DOHH2 (cell line): Measurements from ENCODE around the gene HMCN2.

Experiments used
- H3F3A ChIP-seq: fragments of 200-600 bp; sonication (generic), shearing (Covaris generic); 2 replicates; pipeline ENCODE4 v1.6.0; 2016; ENCODE audit warnings: antibody characterized with exemption, mild to moderate bottlenecking; ENCODE audit not compliant: control insufficient read depth, insufficient read depth
- H3K27ac ChIP-seq: fragments of 200-600 bp; sonication (generic); 2 replicates; pipeline ENCODE4 v1.5.1; 2014; ENCODE audit warnings: low read depth, mild to moderate bottlenecking, low read length, moderate library complexity
- H3K27me3 ChIP-seq: fragments of 200-600 bp; sonication (generic); 2 replicates; pipeline ENCODE4 v1.6.1; 2014; ENCODE audit warnings: mild to moderate bottlenecking, low read length, mixed read lengths; ENCODE audit not compliant: control insufficient read depth
- H3K36me3 ChIP-seq: fragments of 200-600 bp; sonication (generic); 2 replicates; pipeline ENCODE4 v1.6.1; 2014; ENCODE audit warnings: mild to moderate bottlenecking, low read length, moderate library complexity, mixed read lengths; ENCODE audit not compliant: control insufficient read depth
- H3K4me1 ChIP-seq: fragments of 200-600 bp; sonication (generic); 2 replicates; pipeline ENCODE4 v1.6.1; 2014; ENCODE audit warnings: mild to moderate bottlenecking, low read length, mixed read lengths; ENCODE audit not compliant: control insufficient read depth
- H3K4me2 ChIP-seq: fragments of 200-600 bp; sonication (generic); 2 replicates; pipeline ENCODE4 v1.6.0; 2014; ENCODE audit warnings: mild to moderate bottlenecking, low read length, moderate library complexity
- H3K4me3 ChIP-seq: fragments of 200-600 bp; sonication (generic); 2 replicates; pipeline ENCODE4 v1.5.1; 2014; ENCODE audit warnings: mild to moderate bottlenecking, low read length, mixed read lengths
- H3K79me2 ChIP-seq: fragments of 200-600 bp; sonication (generic); 2 replicates; pipeline ENCODE4 v1.6.1; 2014; ENCODE audit warnings: mild to moderate bottlenecking, low read length, mixed read lengths; ENCODE audit not compliant: control insufficient read depth
- H3K9me2 ChIP-seq: fragments of 200-600 bp; sonication (generic); replicated peaks from 2 replicates; pipeline ENCODE4 v1.6.1; 2014; ENCODE audit warnings: mild to moderate bottlenecking, low read length, mixed read lengths; ENCODE audit not compliant: control insufficient read depth
- H3K9me3 ChIP-seq: fragments of 200-600 bp; sonication (generic); 2 replicates; pipeline ENCODE4 v1.6.1; 2014; ENCODE audit warnings: antibody characterized with exemption, low read length, mixed read lengths; ENCODE audit not compliant: control insufficient read depth, insufficient read depth
- H4K20me1 ChIP-seq: fragments of 200-600 bp; sonication (generic); 2 replicates; pipeline ENCODE4 v1.6.0; 2014; ENCODE audit warnings: low read depth, mild to moderate bottlenecking, antibody characterized with exemption, low read length, moderate library complexity; ENCODE audit not compliant: control insufficient read depth, insufficient read depth
- CTCF ChIP-seq: fragments of 200-600 bp; sonication (generic); IDR thresholded peaks from one replicate; pipeline ENCODE4 v1.5.1; 2014; ENCODE audit warnings: antibody characterized with exemption, mild to moderate bottlenecking, low read depth, low read length; ENCODE audit not compliant: poor library complexity, severe bottlenecking
- EZH2phosphoT487 ChIP-seq: fragments of 200-600 bp; sonication (generic); IDR thresholded peaks from 2 replicates; pipeline ENCODE4 v1.6.1; 2017; ENCODE audit warnings: borderline replicate concordance, mild to moderate bottlenecking, antibody characterized with exemption, low read length, moderate library complexity, mixed read lengths

Gene HMCN2

GRCh38 chr9:130345897-130346385, 80.4 kb downstream of the HMCN2 start:
- Histone ChIP-seq H3K27ac (no peak overlapping the region), H3K4me3 (no peak overlapping the region), H3K4me1 (no peaks in the 10 kb centered on the region), H3K36me3 (no peaks in the 10 kb centered on the region), H3K9me3 (peaks cover 6% of the 10 kb centered on the region; the same call in 1 of the 2 replicates), H3F3A (no peaks in the 10 kb centered on the region), H3K4me2 (no peak overlapping the region), H3K9me2 (no peaks in the 10 kb centered on the region), H3K27me3 (no peaks in the 10 kb centered on the region), H3K79me2 (no peaks in the 10 kb centered on the region), H4K20me1 (no peaks in the 10 kb centered on the region)
- TF ChIP-seq EZH2phosphoT487: no peak
- TF ChIP-seq CTCF: no peak

- no peaks in the 10 kb centered on the region for H3K27me3 ChIP-seq
- no peak overlapping the region for H3K4me2 ChIP-seq
- H3F3A ChIP-seq: no peaks in the 10 kb centered on the region
- H3K36me3 ChIP-seq: no peaks in the 10 kb centered on the region
- H3K9me2 ChIP-seq: no peaks in the 10 kb centered on the region
- no peak for TF ChIP-seq CTCF
- TF ChIP-seq EZH2phosphoT487: no peak
- H3K4me3 ChIP-seq: no peak overlapping the region
- H3K4me1 ChIP-seq: no peaks in the 10 kb centered on the region
- H3K9me3 ChIP-seq: peaks cover 6% of the 10 kb centered on the region; the same call in 1 of the 2 replicates
- no peaks in the 10 kb centered on the region for H4K20me1 ChIP-seq
- H3K79me2 ChIP-seq: no peaks in the 10 kb centered on the region
- no peak overlapping the region for H3K27ac ChIP-seq
Observed at GRCh38 chr9:130346431-130346830, 80.9 kb downstream of the HMCN2 start.

GRCh38 chr9:130347036-130347435, 81.5 kb downstream of the HMCN2 start:
- Histone ChIP-seq H3K27me3 (no peaks in the 10 kb centered on the region), H3K4me2 (no peak overlapping the region), H3K4me3 (no peak overlapping the region), H3K79me2 (no peaks in the 10 kb centered on the region), H3F3A (no peaks in the 10 kb centered on the region), H3K4me1 (peaks cover under 1% of the 10 kb centered on the region; the same call in 1 of the 2 replicates), H3K27ac (no peak overlapping the region), H3K9me2 (no peaks in the 10 kb centered on the region), H4K20me1 (no peaks in the 10 kb centered on the region), H3K36me3 (no peaks in the 10 kb centered on the region), H3K9me3 (peaks cover 6% of the 10 kb centered on the region; the same call in 1 of the 2 replicates)
- TF ChIP-seq EZH2phosphoT487 (no peak), CTCF (no peak)

- H3K4me3 ChIP-seq: no peak overlapping the region
- H4K20me1 ChIP-seq: no peaks in the 10 kb centered on the region
- H3K4me2 ChIP-seq: no peak overlapping the region
- H3K9me2 ChIP-seq: no peaks in the 10 kb centered on the region
- H3K36me3 ChIP-seq: no peaks in the 10 kb centered on the region
- no peak for TF ChIP-seq EZH2phosphoT487
- TF ChIP-seq CTCF: no peak
- no peaks in the 10 kb centered on the region for H3F3A ChIP-seq
- H3K4me1 ChIP-seq: peaks cover 5% of the 10 kb centered on the region; the same call in 1 of the 2 replicates
- no peak overlapping the region for H3K27ac ChIP-seq
- H3K79me2 ChIP-seq: no peaks in the 10 kb centered on the region
- H3K9me3 ChIP-seq: peaks cover 6% of the 10 kb centered on the region; the same call in 1 of the 2 replicates
- H3K27me3 ChIP-seq: no peaks in the 10 kb centered on the region
Observed at GRCh38 chr9:130347931-130348330, 82.4 kb downstream of the HMCN2 start.
